ENCODE data around the gene SYNGAP1.

DNA sequence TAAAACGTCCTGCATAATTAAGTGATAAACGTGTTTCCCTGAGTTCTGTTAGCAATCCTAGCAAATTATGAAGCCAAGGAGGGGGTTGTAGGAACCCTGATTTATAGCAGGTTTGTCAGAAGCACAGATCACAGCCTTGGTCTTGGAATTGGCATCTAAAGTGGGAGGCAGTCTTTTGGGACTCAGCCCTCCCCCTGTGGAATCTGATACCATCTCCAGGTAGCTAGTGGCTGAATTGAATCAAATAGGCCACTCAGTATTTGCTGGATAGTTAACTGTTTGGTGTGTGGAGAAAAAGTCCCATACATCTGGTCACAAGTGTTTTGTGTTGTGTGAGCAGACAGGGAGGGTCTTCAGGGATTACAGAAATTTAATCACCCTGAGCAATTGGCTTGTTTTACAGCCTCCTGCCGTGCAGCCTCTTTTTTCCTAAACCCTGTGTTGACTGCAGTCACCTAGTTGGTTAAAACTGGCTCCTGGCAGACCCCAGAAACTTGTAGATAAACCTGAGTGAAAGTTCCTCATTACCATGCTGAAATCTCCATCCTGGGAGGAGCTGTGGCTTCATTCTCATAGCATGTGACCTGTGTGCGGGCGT lies 47.2 kb upstream of the SYNGAP1 start:
- TF ChIP-seq CTCF (IDR thresholded peaks at IDR 0.05; ENCODE audit: low read depth, low read length, missing input control), result no peak
- no peak for TF ChIP-seq SP1 (IDR thresholded peaks at IDR 0.05)
- no peak for TF ChIP-seq GABPA (IDR thresholded peaks at IDR 0.05 in 1 of 2, conservative IDR thresholded peaks at IDR 0.05 in 1 of 2)
- TF ChIP-seq RAD21 (IDR thresholded peaks at IDR 0.05), result no peak

Measured in liver (tissue), 3 donors.